ENCODE results near the gene UFC1. TPM values are rescaled to one million over a fixed set of nuclear protein-coding genes. Genes with fewer than 3 reads are reported as not detected.

UFC1 gene
- polyA plus RNA-seq, 3 donors = 100 to 120 (median 108) TPM

- no peak overlapping the region for H3K4me3 Mint-ChIP-seq
- H3K9me3 ChIP-seq (replicated peaks in 1 of 2; ENCODE audit: control insufficient read depth in 1 of 2, insufficient read depth in 1 of 2, low read length in 2 of 2) = no peaks in the 10 kb centered on the region
- no peak overlapping the region for H3K27ac ChIP-seq (ENCODE audit: low read depth in 1 of 2, low read length in 2 of 2)
- H3K9me3 Mint-ChIP-seq = no peaks in the 10 kb centered on the region
- peak overlapping the region in 2 of 7 donors; percentile 5 to 38 for H3K27ac Mint-ChIP-seq
- TF ChIP-seq, protein P1, sequence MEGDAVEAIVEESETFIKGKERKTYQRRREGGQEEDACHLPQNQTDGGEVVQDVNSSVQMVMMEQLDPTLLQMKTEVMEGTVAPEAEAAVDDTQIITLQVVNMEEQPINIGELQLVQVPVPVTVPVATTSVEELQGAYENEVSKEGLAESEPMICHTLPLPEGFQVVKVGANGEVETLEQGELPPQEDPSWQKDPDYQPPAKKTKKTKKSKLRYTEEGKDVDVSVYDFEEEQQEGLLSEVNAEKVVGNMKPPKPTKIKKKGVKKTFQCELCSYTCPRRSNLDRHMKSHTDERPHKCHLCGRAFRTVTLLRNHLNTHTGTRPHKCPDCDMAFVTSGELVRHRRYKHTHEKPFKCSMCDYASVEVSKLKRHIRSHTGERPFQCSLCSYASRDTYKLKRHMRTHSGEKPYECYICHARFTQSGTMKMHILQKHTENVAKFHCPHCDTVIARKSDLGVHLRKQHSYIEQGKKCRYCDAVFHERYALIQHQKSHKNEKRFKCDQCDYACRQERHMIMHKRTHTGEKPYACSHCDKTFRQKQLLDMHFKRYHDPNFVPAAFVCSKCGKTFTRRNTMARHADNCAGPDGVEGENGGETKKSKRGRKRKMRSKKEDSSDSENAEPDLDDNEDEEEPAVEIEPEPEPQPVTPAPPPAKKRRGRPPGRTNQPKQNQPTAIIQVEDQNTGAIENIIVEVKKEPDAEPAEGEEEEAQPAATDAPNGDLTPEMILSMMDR (IDR thresholded peaks at IDR 0.05) = no peak
- no peak overlapping the region for H3K4me2 ChIP-seq (replicated peaks; ENCODE audit: extremely low read depth, low read length, poor library complexity, severe bottlenecking)
- peaks cover 0 to 15% of the 10 kb centered on the region in 2 donors for H3K36me3 ChIP-seq (replicated peaks in 1 of 2; ENCODE audit: control insufficient read depth in 1 of 2, insufficient read depth in 2 of 2, low read length in 2 of 2)
- no peak overlapping the region for H3K4me3 ChIP-seq (replicated peaks in 1 of 3; ENCODE audit: low read depth in 2 of 3, low read length in 3 of 3)
- H3K36me3 Mint-ChIP-seq = peaks cover 9 to 14% of the 10 kb centered on the region in 2 donors
- peaks cover 57% of the 10 kb centered on the region for H3K4me1 Mint-ChIP-seq
- H3K79me2 ChIP-seq (ENCODE audit: insufficient read depth, low read length) = peaks cover 25% of the 10 kb centered on the region
- peaks cover 50 to 62% of the 10 kb centered on the region in 2 donors for H3K4me1 ChIP-seq (ENCODE audit: control insufficient read depth in 1 of 2, insufficient read depth in 2 of 2, low read length in 2 of 2)
- no peak overlapping the region for H3K9ac ChIP-seq (ENCODE audit: insufficient read depth, low read length, poor library complexity, severe bottlenecking)
- no peaks in the 10 kb centered on the region for H3K27me3 ChIP-seq (ENCODE audit: control insufficient read depth in 2 of 2, insufficient read depth in 2 of 2, low read length in 2 of 2)
- no peaks in the 10 kb centered on the region for H4K20me1 ChIP-seq (ENCODE audit: insufficient read depth, low read length)
- 43% methylated on average over 3 of the region's 5 CpGs for WGBS (ENCODE audit: insufficient coverage)
- intact Hi-C loops (cut with micrococcal nuclease) = loop anchor here in 1 of 2 donors (5.0 kb wide), 1 partner anchor 188 kb away; no protein-coding TSS in a partner anchor
- H3K27me3 Mint-ChIP-seq (ENCODE audit: low read depth in 3 of 3) = peaks cover 0 to 2% (median 1%) of the 10 kb centered on the region in 3 donors
- no peak overlapping the region for H2AFZ ChIP-seq (ENCODE audit: insufficient read depth, low read depth, low read length, poor library complexity, severe bottlenecking)
- DNase-seq = no peak
These were observed 45.8 kb downstream of the UFC1 start for GRCh38 chr1:161199506-161200139.

GRCh38 chr1:161200421-161200991 lies 46.7 kb downstream of the UFC1 start:
- TF ChIP-seq, protein P1 (IDR thresholded peaks at IDR 0.05) = no peak
- DNase-seq = no peak
- H3K4me1 Mint-ChIP-seq = peaks cover 52% of the 10 kb centered on the region
- no peak overlapping the region for H3K9ac ChIP-seq (ENCODE audit: insufficient read depth, low read length, poor library complexity, severe bottlenecking)
- H3K4me3 Mint-ChIP-seq = no peak overlapping the region
- H3K9me3 Mint-ChIP-seq = no peaks in the 10 kb centered on the region
- peaks cover 0 to 2% (median 1%) of the 10 kb centered on the region in 3 donors for H3K27me3 Mint-ChIP-seq (ENCODE audit: low read depth in 3 of 3)
- peak overlapping the region; percentile 91 for H2AFZ ChIP-seq (ENCODE audit: insufficient read depth, low read depth, low read length, poor library complexity, severe bottlenecking)
- H3K4me1 ChIP-seq (ENCODE audit: control insufficient read depth in 1 of 2, insufficient read depth in 2 of 2, low read length in 2 of 2) = peaks cover 41 to 55% of the 10 kb centered on the region in 2 donors
- WGBS (ENCODE audit: insufficient coverage) = 45% methylated on average over 3 of the region's 5 CpGs
- H3K4me2 ChIP-seq (replicated peaks; ENCODE audit: extremely low read depth, low read length, poor library complexity, severe bottlenecking) = peak overlapping the region; percentile 97
- H3K4me3 ChIP-seq (replicated peaks in 1 of 3; ENCODE audit: low read depth in 2 of 3, low read length in 3 of 3) = peak overlapping the region in 1 of 3 experiments; percentile 100
- H3K36me3 ChIP-seq (replicated peaks in 1 of 2; ENCODE audit: control insufficient read depth in 1 of 2, insufficient read depth in 2 of 2, low read length in 2 of 2) = peaks cover under 1 to 24% of the 10 kb centered on the region in 2 donors
- H3K27ac ChIP-seq (ENCODE audit: low read depth in 1 of 2, low read length in 2 of 2) = peak overlapping the region; percentile 80 to 95
- intact Hi-C loops (cut with micrococcal nuclease) = loop anchor here in 1 of 2 donors (5.0 kb wide), 1 partner anchor 187 kb away; no protein-coding TSS in a partner anchor
- peaks cover 34% of the 10 kb centered on the region for H3K79me2 ChIP-seq (ENCODE audit: insufficient read depth, low read length)
- H4K20me1 ChIP-seq (ENCODE audit: insufficient read depth, low read length) = no peaks in the 10 kb centered on the region
- H3K9me3 ChIP-seq (replicated peaks in 1 of 2; ENCODE audit: control insufficient read depth in 1 of 2, insufficient read depth in 1 of 2, low read length in 2 of 2) = no peaks in the 10 kb centered on the region
- H3K27me3 ChIP-seq (ENCODE audit: control insufficient read depth in 2 of 2, insufficient read depth in 2 of 2, low read length in 2 of 2) = no peaks in the 10 kb centered on the region
- peak overlapping the region; percentile 93 to 98 (median 97) for H3K27ac Mint-ChIP-seq
- peaks cover 13 to 21% of the 10 kb centered on the region in 2 donors for H3K36me3 Mint-ChIP-seq

Data from CD14-positive monocyte (primary cell).